Esophagus squamous epithelium (tissue), 4 donors: ENCODE data around the gene INTS7.

Source experiments
- POLR2A ChIP-seq, 4 donors: fragments of 450-650 bp; IDR thresholded peaks; one replicate each; pipeline ENCODE4 v1.6.1; 2017; ENCODE audit warnings: antibody characterized with exemption in 4 of 4, mild to moderate bottlenecking in 4 of 4, moderate library complexity in 3 of 4
- TF ChIP-seq, protein P1 (sequence below), 6 experiments: fragments of 450-650 bp in 4 of 6; fragments of 200-600 bp in 2 of 6; sonication (generic) in 2 of 6; IDR thresholded peaks; one replicate each; pipeline ENCODE4 v1.5.1; 2016 to 2019; ENCODE audit warnings: antibody characterized with exemption in 6 of 6, mild to moderate bottlenecking in 4 of 6, moderate library complexity in 4 of 6

DNA sequence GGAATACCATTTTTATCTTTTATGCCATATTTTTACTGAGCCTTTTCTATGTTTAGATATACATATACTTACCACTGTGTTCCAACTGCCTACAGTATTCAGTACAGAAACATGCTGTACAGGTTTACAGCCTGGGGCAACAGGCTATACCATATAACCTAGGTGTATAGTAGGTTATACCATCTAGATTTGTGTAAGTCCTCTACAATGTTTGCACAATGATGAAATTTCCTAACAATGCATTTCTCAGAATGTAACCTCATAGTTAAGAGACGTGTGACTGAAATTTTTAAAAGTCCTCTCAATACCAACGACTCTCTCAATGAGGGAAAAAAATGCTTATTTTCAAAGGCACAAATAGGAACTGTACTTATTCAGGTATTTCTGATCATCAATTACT, 21.7 kb downstream of the INTS7 start:
- TF ChIP-seq, protein P1, sequence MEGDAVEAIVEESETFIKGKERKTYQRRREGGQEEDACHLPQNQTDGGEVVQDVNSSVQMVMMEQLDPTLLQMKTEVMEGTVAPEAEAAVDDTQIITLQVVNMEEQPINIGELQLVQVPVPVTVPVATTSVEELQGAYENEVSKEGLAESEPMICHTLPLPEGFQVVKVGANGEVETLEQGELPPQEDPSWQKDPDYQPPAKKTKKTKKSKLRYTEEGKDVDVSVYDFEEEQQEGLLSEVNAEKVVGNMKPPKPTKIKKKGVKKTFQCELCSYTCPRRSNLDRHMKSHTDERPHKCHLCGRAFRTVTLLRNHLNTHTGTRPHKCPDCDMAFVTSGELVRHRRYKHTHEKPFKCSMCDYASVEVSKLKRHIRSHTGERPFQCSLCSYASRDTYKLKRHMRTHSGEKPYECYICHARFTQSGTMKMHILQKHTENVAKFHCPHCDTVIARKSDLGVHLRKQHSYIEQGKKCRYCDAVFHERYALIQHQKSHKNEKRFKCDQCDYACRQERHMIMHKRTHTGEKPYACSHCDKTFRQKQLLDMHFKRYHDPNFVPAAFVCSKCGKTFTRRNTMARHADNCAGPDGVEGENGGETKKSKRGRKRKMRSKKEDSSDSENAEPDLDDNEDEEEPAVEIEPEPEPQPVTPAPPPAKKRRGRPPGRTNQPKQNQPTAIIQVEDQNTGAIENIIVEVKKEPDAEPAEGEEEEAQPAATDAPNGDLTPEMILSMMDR (IDR thresholded peaks at IDR 0.05) = no peak
- no peak for TF ChIP-seq POLR2A (IDR thresholded peaks at IDR 0.05)
